Skeletal muscle tissue (tissue), 4 donors: Measurements from ENCODE around the gene SENP6. TPM values are rescaled to one million over a fixed set of nuclear protein-coding genes. Genes with fewer than 3 reads are reported as not detected.
A peak's percentile ranks its signal among the peaks of the same experiment; 100 is the strongest.
"Not testable (repeated sequence)": the region's sequence is repeated elsewhere in the genome, so short reads cannot be mapped to it uniquely, and the experiment has no call there.

Experiments
- H3K27ac ChIP-seq: one replicate; pipeline ENCODE4 v1.7.0; 2013; ENCODE audit warnings: mild to moderate bottlenecking, low read depth, low read length, inconsistent platforms
- H3K27me3 ChIP-seq, 3 donors: one replicate each; pipeline ENCODE4 v1.7.0; 2013; ENCODE audit warnings: low read length in 3 of 3; ENCODE audit not compliant: control insufficient read depth in 3 of 3, insufficient read depth in 3 of 3
- H3K36me3 ChIP-seq, 3 donors: one replicate each; pipeline ENCODE4 v1.7.0; 2013; ENCODE audit warnings: low read length in 3 of 3; ENCODE audit not compliant: control insufficient read depth in 3 of 3, insufficient read depth in 3 of 3
- H3K4me1 ChIP-seq, 3 donors: one replicate each; pipeline ENCODE4 v1.7.0; 2013; ENCODE audit warnings: low read length in 3 of 3, mild to moderate bottlenecking in 3 of 3; ENCODE audit not compliant: control insufficient read depth in 3 of 3, insufficient read depth in 3 of 3
- H3K4me3 ChIP-seq, 3 donors: one replicate each; pipeline ENCODE4 v1.7.0; 2013; ENCODE audit warnings: low read length in 3 of 3
- H3K9ac ChIP-seq, 3 donors: one replicate each; pipeline ENCODE4 v1.7.0; 2013; ENCODE audit warnings: low read length in 3 of 3, mild to moderate bottlenecking in 3 of 3, moderate library complexity in 2 of 3, low read depth in 1 of 3
- H3K9me3 ChIP-seq, 3 donors: one replicate each; pipeline ENCODE4 v1.7.0; 2013; ENCODE audit warnings: low read length in 3 of 3; ENCODE audit not compliant: control insufficient read depth in 3 of 3
- total RNA-seq: library from RNA; depleted of rRNA; stranded (reverse); fragments of >200 nt; gene quantifications from one replicate; pipeline ENCODE4 v1.2.3, GENCODE V29; 2014
- donor health status: Osteomylitis.

The SENP6 gene
- 91.3 TPM for total RNA-seq

- peak within 1 kb of the TSS; percentile 80 to 93 (median 90) for H3K4me3 ChIP-seq
- H3K9ac ChIP-seq, result peak within 1 kb of the TSS; percentile 96 to 98 (median 98)
- H3K4me1 ChIP-seq, result peaks cover 2 to 11% (median 9%) of the 10 kb centered on the region in 3 donors
- H3K9me3 ChIP-seq, result no peaks in the 10 kb centered on the region
- H3K36me3 ChIP-seq, result no peaks in the 10 kb centered on the region
- H3K27ac ChIP-seq, result peak within 1 kb of the TSS; percentile 97
- H3K27me3 ChIP-seq, result no peaks in the 10 kb centered on the region
Observed at GRCh38 chr6:75601304-75602245, at the start of gene SENP6. SENP6 (plus strand) TSS chr6:75601880; CDS start chr6:75602525, 645 bp downstream.

- H3K27me3 ChIP-seq, result no peaks in the 10 kb centered on the region
- H3K4me1 ChIP-seq, result no peaks in the 10 kb centered on the region
- no peaks in the 10 kb centered on the region for H3K9me3 ChIP-seq
- H3K27ac ChIP-seq, result no peak overlapping the region
- no peaks in the 10 kb centered on the region for H3K36me3 ChIP-seq
- no peak overlapping the region for H3K4me3 ChIP-seq
- H3K9ac ChIP-seq, result no peak overlapping the region
Observed at GRCh38 chr6:75556240-75556639, 45.4 kb upstream of the SENP6 start.

GRCh38 chr6:75557068-75557467 lies 44.6 kb upstream of the SENP6 start:
- no peaks in the 10 kb centered on the region for H3K27me3 ChIP-seq
- H3K9me3 ChIP-seq, result no peaks in the 10 kb centered on the region
- H3K9ac ChIP-seq, result no peak overlapping the region
- H3K36me3 ChIP-seq, result no peaks in the 10 kb centered on the region
- no peak overlapping the region for H3K4me3 ChIP-seq
- H3K4me1 ChIP-seq, result no peaks in the 10 kb centered on the region
- H3K27ac ChIP-seq, result no peak overlapping the region

GRCh38 chr6:75563032-75563431 lies 38.6 kb upstream of the SENP6 start:
- Histone ChIP-seq H3K27ac (no peak overlapping the region), H3K36me3 (no peaks in the 10 kb centered on the region), H3K4me3 (no peak overlapping the region), H3K9me3 (peaks cover 0 to 3% (median 2%) of the 10 kb centered on the region in 3 donors), H3K4me1 (no peaks in the 10 kb centered on the region), H3K27me3 (no peaks in the 10 kb centered on the region), H3K9ac (no peak overlapping the region)

- H3K9me3 ChIP-seq, result peaks cover 0 to 3% (median 2%) of the 10 kb centered on the region in 3 donors
- H3K27ac ChIP-seq, result no peak overlapping the region
- H3K4me1 ChIP-seq, result no peaks in the 10 kb centered on the region
- no peaks in the 10 kb centered on the region for H3K27me3 ChIP-seq
- no peak overlapping the region for H3K9ac ChIP-seq
- no peaks in the 10 kb centered on the region for H3K36me3 ChIP-seq
- H3K4me3 ChIP-seq, result no peak overlapping the region
Observed at GRCh38 chr6:75566137-75566767, 35.4 kb upstream of the SENP6 start.

- no peak overlapping the region for H3K27ac ChIP-seq
- no peaks in the 10 kb centered on the region for H3K36me3 ChIP-seq
- H3K4me1 ChIP-seq, result no peaks in the 10 kb centered on the region
- no peak overlapping the region for H3K9ac ChIP-seq
- no peak overlapping the region for H3K4me3 ChIP-seq
- H3K9me3 ChIP-seq, result peaks cover 0 to 3% (median 2%) of the 10 kb centered on the region in 3 donors
- H3K27me3 ChIP-seq, result no peaks in the 10 kb centered on the region
Observed at GRCh38 chr6:75568100-75568499, 33.6 kb upstream of the SENP6 start.

GRCh38 chr6:75568965-75569364 lies 32.7 kb upstream of the SENP6 start:
- H3K27me3 ChIP-seq, result no peaks in the 10 kb centered on the region
- H3K9ac ChIP-seq, result no peak overlapping the region
- no peaks in the 10 kb centered on the region for H3K4me1 ChIP-seq
- no peak overlapping the region for H3K27ac ChIP-seq
- no peak overlapping the region for H3K4me3 ChIP-seq
- no peaks in the 10 kb centered on the region for H3K36me3 ChIP-seq
- H3K9me3 ChIP-seq, result peaks cover 0 to 3% (median 2%) of the 10 kb centered on the region in 3 donors

GRCh38 chr6:75570671-75571070 lies 31.0 kb upstream of the SENP6 start:
- H3K9me3 ChIP-seq, H3K9ac ChIP-seq, H3K27ac ChIP-seq, H3K27me3 ChIP-seq, H3K4me1 ChIP-seq, H3K4me3 ChIP-seq, H3K36me3 ChIP-seq: not testable (repeated sequence)

GRCh38 chr6:75572072-75572471 lies 29.6 kb upstream of the SENP6 start:
- no peak overlapping the region for H3K9ac ChIP-seq
- H3K4me1 ChIP-seq, result no peaks in the 10 kb centered on the region
- H3K36me3 ChIP-seq, result no peaks in the 10 kb centered on the region
- no peaks in the 10 kb centered on the region for H3K27me3 ChIP-seq
- no peak overlapping the region for H3K27ac ChIP-seq
- no peaks in the 10 kb centered on the region for H3K9me3 ChIP-seq
- no peak overlapping the region for H3K4me3 ChIP-seq

GRCh38 chr6:75579951-75580350 lies 21.7 kb upstream of the SENP6 start:
- Histone ChIP-seq H3K4me3 (no peak overlapping the region), H3K27me3 (no peaks in the 10 kb centered on the region), H3K9me3 (no peaks in the 10 kb centered on the region)

More at GRCh38 chr6:75579951-75580350, 21.7 kb upstream of the SENP6 start:
- Histone ChIP-seq H3K4me1 (no peaks in the 10 kb centered on the region), H3K36me3 (no peaks in the 10 kb centered on the region), H3K9ac (no peak overlapping the region), H3K27ac (no peak overlapping the region)
